Measurements from ENCODE around the gene ADGB.

GRCh38 chr6:146635165-146635564, 36.4 kb downstream of the ADGB start:
- TF ChIP-seq POLR2A (IDR thresholded peaks at IDR 0.05) (no peak), CTCF (IDR thresholded peaks at IDR 0.05) (no peak)
